Brain microvascular endothelial cell (primary cell): ENCODE measurements around the gene STARD10.

Source experiments
- DNase-seq: peaks from one replicate; pipeline ENCODE4 v3.0.0-alpha.2; 2020
- H3K27ac ChIP-seq: fragments of 250-450 bp; sonication (Bioruptor Pico); 2 replicates; pipeline ENCODE4 v1.5.1; 2020; ENCODE audit warnings: mild to moderate bottlenecking, moderate library complexity
- H3K27me3 ChIP-seq: fragments of 250-450 bp; sonication (Bioruptor Pico); replicated peaks from 2 replicates; pipeline ENCODE4 v1.5.1; 2020; ENCODE audit warnings: mild to moderate bottlenecking
- H3K36me3 ChIP-seq: fragments of 250-450 bp; sonication (Bioruptor Pico); replicated peaks from 2 replicates; pipeline ENCODE4 v1.5.1; 2020; ENCODE audit warnings: mild to moderate bottlenecking
- H3K4me3 ChIP-seq: 2 replicates; pipeline ENCODE4 v1.5.1; 2011; ENCODE audit warnings: low read depth, mild to moderate bottlenecking, control low read depth, low read length, moderate library complexity
- CTCF ChIP-seq: IDR thresholded peaks from 2 replicates; pipeline ENCODE4 v1.5.1; 2011; ENCODE audit warnings: low read depth, mild to moderate bottlenecking, moderate library complexity, low read length, control low read depth, inconsistent platforms; ENCODE audit errors: missing control alignments
- in situ Hi-C: cut with HindIII; loops from 2 replicates; pipeline ENCODE4 v1.10.0; 2017; ENCODE audit warnings: low sequenced_read_pairs, low pct_ligation_motif_present

The STARD10 gene

GRCh38 chr11:72750556-72751115 lies 43.2 kb downstream of the STARD10 start:
- DNase-seq, result no peak
- Histone ChIP-seq H3K4me3 (no peak overlapping the region), H3K27ac (no peak overlapping the region), H3K36me3 (no peaks in the 10 kb centered on the region), H3K27me3 (no peaks in the 10 kb centered on the region)
- in situ Hi-C loops, result no loop called here
- no peak for TF ChIP-seq CTCF

- in situ Hi-C loops, result no loop called here
- Histone ChIP-seq H3K27me3 (no peaks in the 10 kb centered on the region), H3K4me3 (no peak overlapping the region), H3K36me3 (no peaks in the 10 kb centered on the region), H3K27ac (no peak overlapping the region)
- no peak for DNase-seq
- no peak for TF ChIP-seq CTCF
These were observed 43.8 kb downstream of the STARD10 start for GRCh38 chr11:72750086-72750485.

- DNase-seq, result no peak
- Histone ChIP-seq H3K27me3 (no peaks in the 10 kb centered on the region), H3K4me3 (no peak overlapping the region), H3K36me3 (no peaks in the 10 kb centered on the region), H3K27ac (no peak overlapping the region)
- TF ChIP-seq CTCF, result no peak
- in situ Hi-C loops, result no loop called here
These were observed 46.5 kb downstream of the STARD10 start for GRCh38 chr11:72747289-72747855.

DNA sequence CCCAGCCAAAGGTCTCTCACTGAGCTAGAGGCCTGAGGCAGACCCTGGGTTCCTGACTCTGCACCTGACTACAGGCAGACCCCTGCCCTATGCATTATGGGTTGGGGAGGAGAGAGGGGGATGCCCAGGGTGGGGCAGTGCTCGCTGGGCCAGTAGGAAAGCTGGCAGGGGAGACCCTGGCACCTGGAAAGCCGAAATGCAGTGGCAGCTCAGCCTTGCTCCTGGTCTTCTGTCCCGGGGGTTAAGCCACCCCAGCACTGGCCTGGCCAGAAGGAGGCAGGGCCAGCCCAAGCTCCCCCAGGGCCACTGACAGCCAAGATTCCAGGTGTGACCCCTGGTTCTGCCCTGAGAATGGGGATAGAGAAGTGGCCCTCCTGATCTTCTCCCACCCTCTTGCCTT lies 47.0 kb downstream of the STARD10 start:
- DNase-seq, result no peak
- H3K4me3 ChIP-seq, result no peak overlapping the region
- H3K27me3 ChIP-seq, result no peaks in the 10 kb centered on the region
- TF ChIP-seq CTCF, result no peak
- H3K27ac ChIP-seq, result no peak overlapping the region
- no peaks in the 10 kb centered on the region for H3K36me3 ChIP-seq
- in situ Hi-C loops, result no loop called here

- in situ Hi-C loops, result no loop called here
- Histone ChIP-seq H3K27ac (no peak overlapping the region), H3K36me3 (no peaks in the 10 kb centered on the region), H3K27me3 (no peaks in the 10 kb centered on the region), H3K4me3 (no peak overlapping the region)
- no peak for DNase-seq
- TF ChIP-seq CTCF, result no peak
These were observed 47.8 kb downstream of the STARD10 start for GRCh38 chr11:72745925-72746550.
